ENCODE data around the gene UPF1.

The UPF1 gene

DNA sequence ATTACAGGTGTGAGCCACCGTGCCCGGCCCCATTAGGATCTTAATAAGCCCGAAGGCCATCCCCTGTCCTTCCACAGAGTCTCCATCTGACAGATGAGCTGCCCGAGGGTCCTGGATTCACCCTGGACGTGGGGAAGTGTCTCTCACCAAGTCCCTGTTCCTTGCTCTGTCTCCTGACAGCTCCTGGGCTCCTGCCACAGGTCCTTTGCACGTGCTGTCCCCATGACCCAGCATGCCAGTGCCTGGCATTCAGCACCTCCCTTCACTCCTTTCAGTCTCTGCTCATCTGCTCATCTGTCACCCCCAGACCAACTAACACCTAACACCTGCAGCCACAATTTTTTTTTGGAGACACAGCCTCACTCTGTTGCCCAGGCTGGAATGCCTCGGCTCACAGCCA lies 49.7 kb downstream of the UPF1 start:
- H3K27ac Mint-ChIP-seq: no peak overlapping the region
- no peak overlapping the region for H3K4me3 Mint-ChIP-seq
- H3K9me3 Mint-ChIP-seq: peaks cover 10% of the 10 kb centered on the region
- peaks cover 44% of the 10 kb centered on the region for H3K36me3 Mint-ChIP-seq (ENCODE audit: low read depth)
- TF ChIP-seq, protein P1, sequence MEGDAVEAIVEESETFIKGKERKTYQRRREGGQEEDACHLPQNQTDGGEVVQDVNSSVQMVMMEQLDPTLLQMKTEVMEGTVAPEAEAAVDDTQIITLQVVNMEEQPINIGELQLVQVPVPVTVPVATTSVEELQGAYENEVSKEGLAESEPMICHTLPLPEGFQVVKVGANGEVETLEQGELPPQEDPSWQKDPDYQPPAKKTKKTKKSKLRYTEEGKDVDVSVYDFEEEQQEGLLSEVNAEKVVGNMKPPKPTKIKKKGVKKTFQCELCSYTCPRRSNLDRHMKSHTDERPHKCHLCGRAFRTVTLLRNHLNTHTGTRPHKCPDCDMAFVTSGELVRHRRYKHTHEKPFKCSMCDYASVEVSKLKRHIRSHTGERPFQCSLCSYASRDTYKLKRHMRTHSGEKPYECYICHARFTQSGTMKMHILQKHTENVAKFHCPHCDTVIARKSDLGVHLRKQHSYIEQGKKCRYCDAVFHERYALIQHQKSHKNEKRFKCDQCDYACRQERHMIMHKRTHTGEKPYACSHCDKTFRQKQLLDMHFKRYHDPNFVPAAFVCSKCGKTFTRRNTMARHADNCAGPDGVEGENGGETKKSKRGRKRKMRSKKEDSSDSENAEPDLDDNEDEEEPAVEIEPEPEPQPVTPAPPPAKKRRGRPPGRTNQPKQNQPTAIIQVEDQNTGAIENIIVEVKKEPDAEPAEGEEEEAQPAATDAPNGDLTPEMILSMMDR (IDR thresholded peaks at IDR 0.05; ENCODE audit: unreplicated experiment in 3 of 3): no peak
- H3K4me1 Mint-ChIP-seq: no peaks in the 10 kb centered on the region
- no peaks in the 10 kb centered on the region for H3K27me3 Mint-ChIP-seq (ENCODE audit: low read depth)

DNA sequence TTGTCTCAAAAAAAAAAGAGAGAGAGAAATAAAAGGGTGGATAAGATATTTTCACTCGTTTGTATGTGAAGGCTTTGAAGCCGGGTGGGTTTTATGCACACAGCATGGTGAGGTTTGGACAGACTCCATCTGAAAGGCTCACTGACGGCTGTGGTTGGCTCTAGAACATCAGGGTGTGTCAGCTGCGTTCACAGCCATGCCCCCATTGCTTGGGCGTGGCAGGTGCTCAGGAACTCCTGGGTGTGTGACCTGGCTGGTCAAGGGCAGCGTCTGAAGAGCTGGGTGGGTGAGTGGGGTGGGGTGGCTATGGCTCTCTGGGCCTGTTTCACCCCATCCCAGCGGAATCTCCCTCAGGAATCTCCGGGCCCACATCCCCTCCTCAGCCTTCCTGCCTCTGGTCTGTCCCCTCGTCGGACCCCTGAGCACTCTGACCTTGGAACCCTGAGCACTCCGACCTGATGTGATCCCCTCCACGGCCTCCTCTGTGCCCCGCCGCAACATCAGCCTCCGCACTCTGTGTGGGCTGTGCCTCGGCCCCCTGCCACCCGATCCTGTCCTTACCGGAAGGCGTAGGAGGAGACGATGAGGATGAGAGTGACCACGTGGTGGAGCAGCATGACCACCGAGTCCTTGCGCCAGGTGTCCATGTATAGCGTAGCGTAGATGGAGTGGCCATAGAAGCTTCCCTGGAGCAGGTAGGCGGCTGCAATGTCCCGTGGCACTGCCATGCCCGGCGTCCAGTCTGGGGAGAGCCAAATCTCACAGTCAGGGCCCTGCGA lies 52.0 kb downstream of the UPF1 start:
- TF ChIP-seq, protein P1 (IDR thresholded peaks at IDR 0.05; ENCODE audit: unreplicated experiment in 3 of 3): no peak
- Mint-ChIP-seq H3K36me3 (ENCODE audit: low read depth) (peaks cover 31% of the 10 kb centered on the region), H3K4me1 (no peaks in the 10 kb centered on the region), H3K9me3 (no peaks in the 10 kb centered on the region), H3K27me3 (ENCODE audit: low read depth) (no peaks in the 10 kb centered on the region), H3K27ac (no peak overlapping the region), H3K4me3 (no peak overlapping the region)

DNA sequence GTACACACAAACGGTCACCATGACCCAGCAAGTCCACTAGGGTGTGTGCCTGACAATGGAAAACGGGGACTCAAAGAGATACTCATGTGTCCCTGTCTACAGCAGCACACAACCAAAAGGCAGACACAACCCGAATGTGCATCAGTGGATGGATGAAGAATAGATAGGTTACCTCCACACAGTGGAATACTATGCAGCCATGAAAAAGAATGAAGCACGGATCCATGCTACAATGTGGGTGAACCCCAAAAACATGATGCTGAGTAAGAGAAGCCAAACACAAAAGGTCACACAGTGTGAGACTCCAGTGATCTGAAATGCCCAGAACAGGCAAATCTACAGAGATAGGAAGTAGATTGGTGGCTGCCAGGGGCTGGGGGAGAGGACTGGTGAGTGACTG lies 55.2 kb downstream of the UPF1 start:
- Mint-ChIP-seq H3K4me3 (no peak overlapping the region), H3K27me3 (ENCODE audit: low read depth) (no peaks in the 10 kb centered on the region), H3K36me3 (ENCODE audit: low read depth) (peaks cover 21% of the 10 kb centered on the region), H3K27ac (no peak overlapping the region), H3K4me1 (no peaks in the 10 kb centered on the region), H3K9me3 (no peaks in the 10 kb centered on the region)
- TF ChIP-seq, protein P1 (IDR thresholded peaks at IDR 0.05; ENCODE audit: unreplicated experiment in 3 of 3): no peak

DNA sequence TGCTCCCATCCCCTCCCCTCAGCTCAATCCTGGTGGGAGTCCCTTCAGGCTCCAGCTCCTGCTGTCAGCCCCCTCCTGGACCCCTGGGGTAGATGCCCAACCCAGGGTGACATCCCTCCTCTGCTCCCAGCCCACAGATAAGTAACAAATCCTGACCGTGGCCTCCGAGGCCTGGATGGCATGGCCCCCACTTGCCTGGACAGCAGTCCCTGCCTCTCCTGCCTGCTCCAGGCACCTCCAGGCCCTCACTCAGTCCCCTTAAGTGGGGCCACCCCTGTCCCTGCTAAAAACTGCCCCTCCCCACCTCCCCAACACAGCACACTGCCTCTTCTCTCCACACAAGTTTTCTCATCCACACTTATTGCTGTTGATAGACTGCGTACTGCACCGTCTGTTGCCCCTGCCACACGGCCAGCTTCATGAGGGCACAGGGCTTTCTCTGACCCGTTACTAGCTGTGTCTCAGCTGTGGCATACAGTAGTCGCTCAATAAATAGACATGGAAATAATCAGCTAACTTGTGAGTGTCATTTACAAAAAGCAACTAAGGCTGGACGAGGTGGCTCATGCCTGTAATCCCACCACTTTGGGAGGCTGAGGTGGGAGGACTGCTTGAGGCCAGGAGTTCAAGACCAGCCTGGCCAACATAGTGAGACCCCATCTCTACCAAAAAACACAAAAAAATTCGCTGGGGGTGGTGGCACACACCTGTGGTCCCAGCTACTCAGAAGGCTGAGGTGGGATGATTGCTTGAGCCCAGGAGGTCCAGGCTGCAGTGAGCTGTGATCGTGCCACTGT lies 58.4 kb downstream of the UPF1 start:
- Mint-ChIP-seq H3K27me3 (ENCODE audit: low read depth) (no peaks in the 10 kb centered on the region), H3K36me3 (ENCODE audit: low read depth) (peaks cover 12% of the 10 kb centered on the region), H3K4me1 (no peaks in the 10 kb centered on the region), H3K27ac (no peak overlapping the region), H3K9me3 (no peaks in the 10 kb centered on the region), H3K4me3 (no peak overlapping the region)
- TF ChIP-seq, protein P1 (IDR thresholded peaks at IDR 0.05; ENCODE audit: unreplicated experiment in 3 of 3): no peak

DNA sequence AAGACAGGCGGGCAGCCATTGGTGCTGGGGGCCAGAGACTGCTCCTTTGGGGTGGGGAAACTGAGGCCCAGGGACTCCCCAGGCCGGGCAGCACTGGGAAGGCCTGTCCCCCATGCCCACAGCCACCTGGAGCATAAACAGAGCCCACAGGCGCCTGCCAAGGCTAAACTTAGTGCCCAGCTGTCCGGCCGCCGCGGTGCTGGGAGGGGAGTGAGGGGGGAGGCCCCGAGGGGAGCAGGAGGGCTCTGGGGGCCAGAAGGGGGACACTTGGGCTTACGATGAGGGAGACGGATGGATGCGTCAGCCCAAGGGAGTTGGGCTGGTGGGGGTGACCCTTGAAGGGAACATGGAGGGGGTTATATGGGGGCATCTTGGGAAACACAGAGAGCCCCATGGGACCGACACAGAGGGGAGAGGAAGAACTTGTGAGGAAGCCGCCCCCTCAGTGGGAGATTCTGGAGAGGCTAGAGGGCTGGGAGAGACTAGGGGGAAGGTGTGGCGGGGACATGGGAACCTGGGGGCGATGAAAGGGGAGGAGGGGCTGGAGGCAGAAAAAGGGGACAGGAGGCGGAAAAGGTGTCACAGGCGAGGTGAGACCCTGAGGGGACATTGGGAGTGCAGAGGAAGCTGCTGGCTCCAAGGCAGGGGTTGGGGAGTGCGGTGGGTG lies 62.0 kb downstream of the UPF1 start:
- TF ChIP-seq, protein P1 (IDR thresholded peaks at IDR 0.05; ENCODE audit: unreplicated experiment in 3 of 3): no peak
- H3K27ac Mint-ChIP-seq: no peak overlapping the region

More for the DNA sequence above, 62.0 kb downstream of the UPF1 start:
- peak overlapping the region; percentile 56 to 70 (median 68) for H3K4me3 Mint-ChIP-seq
- no peaks in the 10 kb centered on the region for H3K27me3 Mint-ChIP-seq (ENCODE audit: low read depth)
- H3K4me1 Mint-ChIP-seq: no peaks in the 10 kb centered on the region
- H3K9me3 Mint-ChIP-seq: no peaks in the 10 kb centered on the region
- peaks cover 5% of the 10 kb centered on the region for H3K36me3 Mint-ChIP-seq (ENCODE audit: low read depth)
